Muscle of leg (tissue), 11 donors: ENCODE data around the gene ST8SIA6. TPM values are rescaled to one million over a fixed set of nuclear protein-coding genes. Genes with fewer than 3 reads are reported as not detected.

ENCODE experiments used
- DNase-seq: peaks from one replicate; pipeline ENCODE4 v3.0.0; 2013
- H3K27ac ChIP-seq: one replicate; pipeline ENCODE4 v1.5.1; 2013; ENCODE audit warnings: mild to moderate bottlenecking, low read length, control low read depth
- H3K27me3 ChIP-seq: one replicate; pipeline ENCODE4 v1.6.1; 2013; ENCODE audit warnings: low read length; ENCODE audit not compliant: control insufficient read depth, insufficient read depth
- H3K36me3 ChIP-seq: one replicate; pipeline ENCODE4 v1.6.1; 2013; ENCODE audit warnings: low read length; ENCODE audit not compliant: control insufficient read depth, insufficient read depth
- H3K4me1 ChIP-seq: one replicate; pipeline ENCODE4 v1.6.1; 2013; ENCODE audit warnings: low read length; ENCODE audit not compliant: control insufficient read depth, insufficient read depth
- H3K4me3 ChIP-seq: one replicate; pipeline ENCODE4 v1.5.1; 2013; ENCODE audit warnings: low read length, control low read depth
- H3K9me3 ChIP-seq: replicated peaks from 2 replicates; pipeline ENCODE4 v1.6.1; 2013; ENCODE audit warnings: low read depth, low read length; ENCODE audit not compliant: control insufficient read depth
- WGBS: methylation state at CpG from one replicate; pipeline ENCODE4 v1.1.5; 2013; ENCODE audit warnings: missing lambda C conversion rate; ENCODE audit not compliant: insufficient coverage; 5-methylcytosine and 5-hydroxymethylcytosine counted together
- polyA plus RNA-seq, 8 donors: library from polyadenylated mRNA; unstranded; fragments of 120-200 nt; gene quantifications; one replicate each; pipeline versions ENCODE4 v1.2.1 to v1.2.3, GENCODE V29; 2013; ENCODE audit warnings: inconsistent platforms in 1 of 8, low replicate concordance in 1 of 8; ENCODE audit not compliant: insufficient read length in 8 of 8, insufficient read depth in 1 of 8
- total RNA-seq: library from RNA; stranded (reverse); fragments of 120-200 nt; gene quantifications from one replicate; pipeline ENCODE4 v1.2.4, GENCODE V29; 2013

Gene ST8SIA6
- total and polyA plus RNA-seq, 9 donors = 1.0 to 2.2 (median 1.7) TPM

GRCh38 chr10:17351506-17351905, 102.9 kb downstream of the ST8SIA6 start:
- H3K27ac ChIP-seq = no peak overlapping the region

GRCh38 chr10:17349717-17350116, 104.7 kb downstream of the ST8SIA6 start:
- DNase-seq = no peak
- Histone ChIP-seq H3K4me1 (peaks cover 6% of the 10 kb centered on the region), H3K4me3 (no peak overlapping the region), H3K36me3 (no peaks in the 10 kb centered on the region), H3K9me3 (no peaks in the 10 kb centered on the region), H3K27ac (no peak overlapping the region), H3K27me3 (no peaks in the 10 kb centered on the region)
- no CpG with 5 or more reads among the region's 1 CpG for WGBS

More at GRCh38 chr10:17351506-17351905, 102.9 kb downstream of the ST8SIA6 start:
- H3K36me3 ChIP-seq = no peaks in the 10 kb centered on the region
- peaks cover 6% of the 10 kb centered on the region for H3K4me1 ChIP-seq
- DNase-seq = no peak
- no peaks in the 10 kb centered on the region for H3K27me3 ChIP-seq
- no peaks in the 10 kb centered on the region for H3K9me3 ChIP-seq
- WGBS = no CpG with 5 or more reads among the region's 1 CpG
- H3K4me3 ChIP-seq = no peak overlapping the region

GRCh38 chr10:17348501-17349349, 105.7 kb downstream of the ST8SIA6 start:
- DNase-seq = peak; percentile 87
- Histone ChIP-seq H3K9me3 (no peaks in the 10 kb centered on the region), H3K27me3 (no peaks in the 10 kb centered on the region), H3K4me3 (peak overlapping the region; percentile 14), H3K4me1 (peaks cover 6% of the 10 kb centered on the region), H3K27ac (peak overlapping the region; percentile 72), H3K36me3 (no peaks in the 10 kb centered on the region)
- 24% methylated on average over 16 of the region's 21 CpGs for WGBS

GRCh38 chr10:17348011-17348500, 106.3 kb downstream of the ST8SIA6 start:
- Histone ChIP-seq H3K27ac (peak overlapping the region; percentile 72), H3K36me3 (no peaks in the 10 kb centered on the region), H3K4me1 (peaks cover 6% of the 10 kb centered on the region), H3K27me3 (no peaks in the 10 kb centered on the region), H3K4me3 (no peak overlapping the region), H3K9me3 (no peaks in the 10 kb centered on the region)
- no CpG with 5 or more reads among the region's 4 CpGs for WGBS
- DNase-seq = no peak

GRCh38 chr10:17344206-17344605, 110.2 kb downstream of the ST8SIA6 start:
- no peak for DNase-seq
- WGBS = 20% methylated on average over 1 of the region's 4 CpGs
- Histone ChIP-seq H3K36me3 (no peaks in the 10 kb centered on the region), H3K4me3 (no peak overlapping the region), H3K4me1 (peaks cover 6% of the 10 kb centered on the region), H3K9me3 (peaks cover 6% of the 10 kb centered on the region), H3K27me3 (no peaks in the 10 kb centered on the region), H3K27ac (no peak overlapping the region)

- no peaks in the 10 kb centered on the region for H3K4me1 ChIP-seq
- no peak overlapping the region for H3K27ac ChIP-seq
- H3K36me3 ChIP-seq = no peaks in the 10 kb centered on the region
- DNase-seq = no peak
- H3K9me3 ChIP-seq = peaks cover 6% of the 10 kb centered on the region
- H3K4me3 ChIP-seq = no peak overlapping the region
- WGBS = no CpG with 5 or more reads among the region's 3 CpGs
- no peaks in the 10 kb centered on the region for H3K27me3 ChIP-seq
Measured at GRCh38 chr10:17343118-17343517, 111.3 kb downstream of the ST8SIA6 start.

GRCh38 chr10:17340144-17340829, 114.1 kb downstream of the ST8SIA6 start:
- no peak for DNase-seq
- Histone ChIP-seq H3K27ac (no peak overlapping the region), H3K9me3 (peaks cover 6% of the 10 kb centered on the region), H3K4me1 (no peaks in the 10 kb centered on the region), H3K4me3 (no peak overlapping the region), H3K27me3 (no peaks in the 10 kb centered on the region), H3K36me3 (no peaks in the 10 kb centered on the region)
- 85% methylated on average over 10 of the region's 13 CpGs for WGBS

- Histone ChIP-seq H3K9me3 (peaks cover under 1% of the 10 kb centered on the region), H3K4me3 (no peak overlapping the region), H3K4me1 (no peaks in the 10 kb centered on the region), H3K27me3 (no peaks in the 10 kb centered on the region), H3K36me3 (no peaks in the 10 kb centered on the region), H3K27ac (no peak overlapping the region)
- DNase-seq = no peak
- WGBS = no CpG with 5 or more reads among the region's 2 CpGs
Measured at GRCh38 chr10:17335065-17335464, 119.3 kb downstream of the ST8SIA6 start.

GRCh38 chr10:17330501-17330900, 123.9 kb downstream of the ST8SIA6 start:
- Histone ChIP-seq H3K4me1 (no peaks in the 10 kb centered on the region), H3K27ac (no peak overlapping the region), H3K27me3 (no peaks in the 10 kb centered on the region), H3K9me3 (no peaks in the 10 kb centered on the region), H3K36me3 (no peaks in the 10 kb centered on the region), H3K4me3 (no peak overlapping the region)
- no CpG with 5 or more reads among the region's 2 CpGs for WGBS
- DNase-seq = no peak

GRCh38 chr10:17326377-17326776, 128.0 kb downstream of the ST8SIA6 start:
- H3K4me3 ChIP-seq = no peak overlapping the region
- no peak overlapping the region for H3K27ac ChIP-seq
- H3K4me1 ChIP-seq = no peaks in the 10 kb centered on the region
- WGBS = 73% methylated on average over 3 of the region's 4 CpGs
- DNase-seq = no peak
- no peaks in the 10 kb centered on the region for H3K36me3 ChIP-seq
- H3K27me3 ChIP-seq = no peaks in the 10 kb centered on the region
- no peaks in the 10 kb centered on the region for H3K9me3 ChIP-seq
